Colon (tissue), 2 donors: ENCODE data around the gene DNAJA2.

Source experiments
- FAIRE-seq: peaks from 2 replicates; lab custom pipeline; 2012; peaks lifted over from hg19 to GRCh38; lab: Jason Lieb, UNC
- donor health status: control.
- donor health status: control.

DNAJA2 gene

GRCh38 chr16:46926470-46927225, 46.8 kb downstream of the DNAJA2 start:
- FAIRE-seq: no peak

DNA sequence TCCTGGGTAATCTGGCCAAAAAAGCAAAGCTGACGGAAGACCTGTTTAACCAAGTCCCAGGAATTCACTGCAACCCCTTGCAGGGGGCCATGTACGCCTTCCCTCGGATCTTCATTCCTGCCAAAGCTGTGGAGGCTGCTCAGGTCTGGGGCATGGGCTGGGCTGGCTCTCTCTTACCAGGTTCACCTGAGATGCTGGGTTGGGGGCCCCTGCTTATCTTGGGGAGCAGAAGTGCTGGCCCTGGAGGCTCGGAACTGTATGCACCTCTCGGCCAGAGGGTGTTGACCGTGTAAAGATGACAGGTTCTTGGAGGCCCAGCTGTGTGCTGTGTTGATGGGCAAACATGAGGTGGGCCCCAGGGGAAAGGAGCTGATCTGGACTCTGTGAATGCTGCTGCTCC, 49.1 kb downstream of the DNAJA2 start:
- no peak for FAIRE-seq

DNA sequence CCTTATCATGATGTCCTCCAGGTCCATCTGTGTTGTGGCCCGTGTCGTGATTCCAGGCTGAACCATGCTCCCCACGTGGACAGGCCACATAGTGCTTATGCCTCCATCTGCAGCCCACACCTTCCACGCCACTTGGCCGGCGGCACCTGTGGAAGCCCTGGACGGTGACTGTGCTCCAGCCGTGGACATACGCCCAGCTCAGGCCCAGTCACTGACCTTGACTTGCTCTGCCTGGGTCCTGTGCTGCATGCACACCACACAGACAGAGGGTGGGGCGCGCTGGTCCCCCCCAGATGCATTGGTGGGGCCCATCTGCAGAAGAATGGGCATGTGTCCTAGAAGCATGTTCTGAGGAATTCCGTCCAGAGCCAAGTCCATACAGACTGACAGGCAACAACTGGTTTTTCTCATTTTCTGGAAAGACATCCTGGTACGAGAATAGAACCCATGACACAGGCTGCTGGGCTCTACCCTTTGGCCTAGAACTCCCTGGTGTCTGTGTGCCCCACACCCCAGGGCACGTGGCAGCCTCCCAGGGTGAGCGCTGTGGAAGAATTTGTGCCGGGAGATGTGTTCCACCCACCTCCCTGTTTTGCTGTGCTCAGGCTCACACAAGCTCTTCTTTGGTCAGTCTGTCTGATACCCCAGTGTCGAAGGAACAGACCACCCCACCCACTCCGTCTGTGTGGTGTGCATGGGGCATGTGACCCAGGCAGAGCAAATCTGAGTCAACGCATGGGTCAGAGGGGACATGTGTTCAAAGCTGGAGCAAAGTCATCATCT, 49.8 kb downstream of the DNAJA2 start:
- FAIRE-seq: no peak

DNA sequence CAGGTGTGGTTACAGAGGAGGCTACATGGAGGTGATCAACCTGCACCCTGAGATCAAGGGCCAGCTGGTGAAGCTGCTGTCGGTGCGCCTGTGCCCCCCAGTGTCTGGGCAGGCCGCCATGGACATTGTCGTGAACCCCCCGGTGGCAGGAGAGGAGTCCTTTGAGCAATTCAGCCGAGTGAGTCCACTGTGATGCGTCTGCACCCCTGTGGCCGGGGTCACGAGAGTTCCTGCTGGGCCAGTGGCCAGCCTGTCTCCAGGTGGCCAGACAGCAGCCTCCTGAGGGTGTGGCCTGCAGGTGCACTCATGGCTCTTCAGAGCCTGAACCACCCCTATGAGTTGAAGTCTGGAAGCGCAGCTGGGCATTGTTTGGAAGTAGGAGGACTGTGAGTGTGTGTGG, 51.2 kb downstream of the DNAJA2 start:
- no peak for FAIRE-seq

GRCh38 chr16:46920402-46921068, 52.9 kb downstream of the DNAJA2 start:
- no peak for FAIRE-seq

- no peak for FAIRE-seq
Observed at GRCh38 chr16:46918905-46919792, 54.3 kb downstream of the DNAJA2 start.

GRCh38 chr16:46918400-46918799, 55.1 kb downstream of the DNAJA2 start:
- FAIRE-seq: no peak

GRCh38 chr16:46916980-46917379, 56.5 kb downstream of the DNAJA2 start:
- no peak for FAIRE-seq

- FAIRE-seq: no peak
Observed at GRCh38 chr16:46915483-46916025, 57.9 kb downstream of the DNAJA2 start.

- no peak for FAIRE-seq
Observed at GRCh38 chr16:46914556-46915201, 58.8 kb downstream of the DNAJA2 start.

GRCh38 chr16:46911650-46912049, 61.8 kb downstream of the DNAJA2 start:
- no peak for FAIRE-seq

GRCh38 chr16:46911038-46911437, 62.4 kb downstream of the DNAJA2 start:
- FAIRE-seq: no peak

GRCh38 chr16:46908540-46909372, 64.7 kb downstream of the DNAJA2 start:
- FAIRE-seq: no peak

DNA sequence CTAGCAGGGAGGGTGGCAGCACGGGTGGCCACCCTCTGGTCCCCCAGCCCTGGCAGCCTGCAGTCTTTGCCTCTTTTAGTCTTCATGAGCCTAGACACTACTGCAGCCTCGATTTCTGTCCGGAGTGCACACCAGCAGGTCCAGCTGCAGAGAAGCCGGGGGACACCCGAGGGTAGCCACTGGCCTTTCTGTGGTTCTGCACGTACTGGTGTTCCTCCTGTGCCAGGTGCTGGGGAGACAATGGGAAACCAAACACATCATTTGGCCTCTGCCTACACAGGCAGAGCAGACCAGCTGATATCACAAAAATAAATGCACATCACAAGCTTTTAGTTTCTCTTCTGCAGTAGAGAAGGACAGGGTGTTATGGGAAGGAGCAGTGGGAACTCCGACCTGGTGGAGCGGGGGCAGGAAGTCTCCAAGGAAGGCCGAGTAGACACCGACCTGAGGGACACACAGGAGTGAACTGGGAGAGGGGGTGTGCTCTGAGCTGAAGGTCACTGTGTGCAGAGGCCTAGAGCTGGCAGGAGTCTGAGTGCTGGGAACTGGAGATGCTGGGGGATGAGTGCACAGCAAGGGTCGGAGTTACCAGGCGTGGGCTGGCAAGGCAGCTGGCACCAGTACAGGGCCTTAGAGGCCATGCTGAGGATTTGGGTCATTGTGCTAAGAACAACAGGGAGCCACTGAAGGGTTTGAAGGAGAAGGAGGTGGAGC, 66.3 kb downstream of the DNAJA2 start:
- FAIRE-seq: no peak

DNA sequence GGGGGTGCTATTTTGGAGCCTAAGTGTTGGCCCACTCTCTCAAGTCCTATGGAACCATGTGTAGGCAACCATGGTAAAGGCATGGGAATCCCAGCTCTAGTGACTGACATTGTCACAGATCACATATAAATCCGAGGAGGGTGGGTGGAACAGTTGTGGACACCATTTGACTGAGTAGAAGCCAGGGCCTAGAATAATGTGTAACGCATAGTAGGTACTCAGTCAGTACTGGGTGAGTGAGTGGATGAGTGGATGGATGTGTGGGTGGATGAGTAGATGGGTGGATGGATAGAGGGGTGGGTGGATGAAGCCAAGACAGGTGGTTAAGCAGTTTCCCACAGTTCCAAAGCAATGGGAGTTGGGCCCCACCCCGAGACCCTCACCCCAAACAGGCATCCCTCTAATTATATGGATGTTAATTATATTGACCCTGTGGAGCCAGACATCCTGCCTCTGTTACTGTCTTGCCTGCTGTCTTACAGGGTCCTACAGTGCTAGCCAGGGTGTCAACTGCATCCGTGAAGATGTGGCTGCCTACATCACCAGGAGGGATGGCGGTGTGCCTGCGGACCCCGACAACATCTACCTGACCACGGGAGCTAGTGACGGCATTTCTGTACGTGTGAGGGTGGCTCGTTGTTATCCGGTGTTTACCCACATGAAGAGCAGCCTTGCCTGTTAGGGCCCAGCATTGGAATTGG, 67.0 kb downstream of the DNAJA2 start:
- FAIRE-seq: no peak
